Natural killer cell treated with Interleukin-12 subunit alpha and Interleukin-12 subunit beta and Interleukin-15 and Interleukin-18, amount 100 ng/mL, for 72 hours (primary cell): Measurements from ENCODE around the gene INSC. TPM values are rescaled to one million over a fixed set of nuclear protein-coding genes. Genes with fewer than 3 reads are reported as not detected.
A peak's percentile ranks its signal among the peaks of the same experiment; 100 is the strongest.

Experiments used
- ATAC-seq, 2 donors: fragments of 150-1000 bp; cut with Tn5 transposase in 1 of 2; sonication (Bioruptor Pico), chemical (Tn5 transposase) in 1 of 2; 2 replicates each; pipeline ENCODE4 v1.10.0; 2021
- DNase-seq: peaks from one replicate; pipeline ENCODE4 v3.0.0; 2022; ENCODE audit warnings: low spot score
- H3K27ac Mint-ChIP-seq, 2 donors: 1 replicate in 1 of 2; 2 replicates in 1 of 2; pipeline ENCODE4 v1.8.0; 2022; ENCODE audit warnings: mixed read lengths in 2 of 2, mild to moderate bottlenecking in 1 of 2, moderate library complexity in 1 of 2
- H3K27me3 Mint-ChIP-seq, 2 donors: 1 replicate in 1 of 2; 2 replicates in 1 of 2; pipeline ENCODE4 v1.8.0; 2022; ENCODE audit warnings: mixed read lengths in 2 of 2
- H3K36me3 Mint-ChIP-seq: one replicate; pipeline ENCODE4 v1.8.0; 2022; ENCODE audit warnings: mixed read lengths
- H3K4me1 Mint-ChIP-seq, 2 donors: 1 replicate in 1 of 2; 2 replicates in 1 of 2; pipeline ENCODE4 v1.8.0; 2022; ENCODE audit warnings: low read depth in 2 of 2, mixed read lengths in 2 of 2, mild to moderate bottlenecking in 1 of 2
- H3K4me3 Mint-ChIP-seq: one replicate; pipeline ENCODE4 v1.8.0; 2022; ENCODE audit warnings: mixed read lengths
- H3K9me3 Mint-ChIP-seq: 2 replicates; pipeline ENCODE4 v1.8.0; 2022; ENCODE audit warnings: mixed read lengths
- total RNA-seq, 2 donors: library from RNA; stranded (reverse); gene quantifications; one replicate each; pipeline ENCODE4 v1.2.3, GENCODE V29; 2022

The INSC gene
- total RNA-seq, 2 donors from 2014 or later = 0.55 TPM; not detected in 1

DNA sequence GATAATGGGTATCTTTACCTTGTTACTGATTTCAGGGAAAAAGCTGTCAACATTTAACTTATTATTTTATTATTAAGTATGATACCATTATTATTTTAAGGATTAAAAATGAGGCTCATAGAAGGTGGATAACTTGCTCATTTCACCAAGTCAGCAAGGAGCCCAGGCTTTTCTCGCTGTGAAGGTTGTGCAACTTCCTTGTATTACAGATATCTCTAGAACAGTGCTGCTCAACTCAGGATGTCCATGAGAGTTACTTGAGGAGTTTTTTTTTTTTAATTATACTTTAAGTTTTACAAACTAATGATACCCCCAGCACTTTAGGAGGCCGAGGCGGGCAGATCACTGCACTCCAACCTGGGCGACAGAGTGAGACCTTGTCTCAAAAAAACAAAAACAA, 98.2 kb downstream of the INSC start:
- H3K36me3 Mint-ChIP-seq = no peaks in the 10 kb centered on the region
- DNase-seq = no peak
- H3K27me3 Mint-ChIP-seq = peaks cover 3 to 12% of the 10 kb centered on the region in 2 donors
- ATAC-seq = no peak
- peaks cover 3 to 4% of the 10 kb centered on the region in 2 donors for H3K4me1 Mint-ChIP-seq
- no peaks in the 10 kb centered on the region for H3K9me3 Mint-ChIP-seq
- no peak overlapping the region for H3K27ac Mint-ChIP-seq
- H3K4me3 Mint-ChIP-seq = no peak overlapping the region

DNA sequence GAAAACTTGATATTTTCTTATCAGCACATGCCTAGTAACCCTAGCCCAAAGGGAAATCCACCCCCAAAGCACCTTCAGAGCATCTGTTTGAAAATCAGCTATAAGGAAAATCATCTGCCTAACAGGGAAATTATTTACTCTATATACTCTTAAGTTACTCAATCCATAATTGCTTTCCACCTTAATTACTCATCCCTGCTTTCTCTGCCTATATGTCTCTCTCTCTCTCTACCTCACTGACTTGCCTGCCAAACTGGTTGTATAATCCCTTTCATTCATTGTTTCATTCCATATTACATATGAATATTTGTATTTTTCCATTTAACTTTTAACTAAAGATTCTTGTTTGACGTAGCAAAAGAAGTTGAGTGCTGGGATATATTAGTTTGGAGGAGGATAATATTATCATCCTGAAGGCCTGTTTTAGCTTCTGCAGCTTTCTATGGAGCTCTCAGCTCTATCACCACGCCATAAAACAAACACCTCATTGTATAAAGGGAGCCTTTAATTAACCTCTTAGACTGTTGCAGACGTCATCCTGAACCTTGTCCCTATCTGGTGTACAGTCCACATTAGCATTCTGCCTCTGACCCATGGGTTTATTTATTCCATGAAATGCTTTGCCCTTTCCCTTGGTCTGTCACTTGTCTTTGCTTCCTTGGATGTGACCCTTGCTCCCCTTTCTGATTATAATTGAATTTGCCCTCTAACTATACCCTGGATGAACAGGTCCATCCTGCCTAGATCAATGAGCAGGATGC, 98.9 kb downstream of the INSC start:
- no peaks in the 10 kb centered on the region for H3K36me3 Mint-ChIP-seq
- peaks cover 3 to 4% of the 10 kb centered on the region in 2 donors for H3K4me1 Mint-ChIP-seq
- DNase-seq (no peak), ATAC-seq (no peak)
- no peaks in the 10 kb centered on the region for H3K9me3 Mint-ChIP-seq
- peaks cover 3 to 12% of the 10 kb centered on the region in 2 donors for H3K27me3 Mint-ChIP-seq
- no peak overlapping the region for H3K27ac Mint-ChIP-seq
- no peak overlapping the region for H3K4me3 Mint-ChIP-seq

GRCh38 chr11:15215005-15215404, 100.3 kb downstream of the INSC start:
- no peaks in the 10 kb centered on the region for H3K9me3 Mint-ChIP-seq
- DNase-seq (no peak), ATAC-seq (no peak)
- H3K4me1 Mint-ChIP-seq = peaks cover 3 to 4% of the 10 kb centered on the region in 2 donors
- H3K36me3 Mint-ChIP-seq = no peaks in the 10 kb centered on the region
- peaks cover 3 to 10% of the 10 kb centered on the region in 2 donors for H3K27me3 Mint-ChIP-seq
- no peak overlapping the region for H3K4me3 Mint-ChIP-seq
- H3K27ac Mint-ChIP-seq = no peak overlapping the region

DNA sequence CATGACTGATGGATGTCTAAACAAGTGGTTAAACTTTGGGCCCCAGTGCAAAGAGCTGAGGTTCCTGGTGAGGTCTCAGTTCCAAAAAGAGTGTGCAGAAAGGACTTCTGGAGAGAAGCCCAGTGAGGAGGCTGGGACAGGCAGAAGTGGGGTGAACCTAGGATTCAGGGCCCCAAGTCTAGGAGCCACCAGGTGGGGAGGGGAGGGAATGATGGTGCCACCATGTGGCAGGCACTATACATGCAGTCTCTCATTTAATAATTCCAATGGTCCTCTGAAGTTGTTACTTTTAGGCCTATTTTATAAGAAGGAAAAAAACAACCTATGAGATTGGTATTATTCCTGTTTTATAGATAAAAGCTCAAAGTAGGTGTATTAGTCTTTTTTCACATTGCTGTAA, 102.0 kb downstream of the INSC start:
- H3K36me3 Mint-ChIP-seq = no peaks in the 10 kb centered on the region
- no peak overlapping the region for H3K27ac Mint-ChIP-seq
- DNase-seq = no peak
- H3K4me3 Mint-ChIP-seq = no peak overlapping the region
- peaks cover 3 to 4% of the 10 kb centered on the region in 2 donors for H3K4me1 Mint-ChIP-seq
- ATAC-seq = no peak
- H3K27me3 Mint-ChIP-seq = no peaks in the 10 kb centered on the region
- no peaks in the 10 kb centered on the region for H3K9me3 Mint-ChIP-seq

- peaks cover 3 to 4% of the 10 kb centered on the region in 2 donors for H3K4me1 Mint-ChIP-seq
- H3K4me3 Mint-ChIP-seq = no peak overlapping the region
- no peak overlapping the region for H3K27ac Mint-ChIP-seq
- DNase-seq = no peak
- no peak for ATAC-seq
- H3K9me3 Mint-ChIP-seq = no peaks in the 10 kb centered on the region
- H3K36me3 Mint-ChIP-seq = no peaks in the 10 kb centered on the region
- no peaks in the 10 kb centered on the region for H3K27me3 Mint-ChIP-seq
Measured at GRCh38 chr11:15217416-15217815, 102.7 kb downstream of the INSC start.

- H3K27me3 Mint-ChIP-seq = peaks cover 0 to 3% of the 10 kb centered on the region in 2 donors
- H3K9me3 Mint-ChIP-seq = no peaks in the 10 kb centered on the region
- no peak overlapping the region for H3K4me3 Mint-ChIP-seq
- H3K4me1 Mint-ChIP-seq = no peaks in the 10 kb centered on the region
- H3K36me3 Mint-ChIP-seq = no peaks in the 10 kb centered on the region
- DNase-seq = no peak
- H3K27ac Mint-ChIP-seq = no peak overlapping the region
- no peak for ATAC-seq
Measured at GRCh38 chr11:15222777-15223176, 108.1 kb downstream of the INSC start.

GRCh38 chr11:15223318-15223717, 108.6 kb downstream of the INSC start:
- Mint-ChIP-seq H3K36me3 (no peaks in the 10 kb centered on the region), H3K27me3 (peaks cover 0 to 3% of the 10 kb centered on the region in 2 donors), H3K4me1 (no peaks in the 10 kb centered on the region), H3K4me3 (no peak overlapping the region), H3K9me3 (no peaks in the 10 kb centered on the region), H3K27ac (no peak overlapping the region)
- ATAC-seq (no peak), DNase-seq (no peak)

DNA sequence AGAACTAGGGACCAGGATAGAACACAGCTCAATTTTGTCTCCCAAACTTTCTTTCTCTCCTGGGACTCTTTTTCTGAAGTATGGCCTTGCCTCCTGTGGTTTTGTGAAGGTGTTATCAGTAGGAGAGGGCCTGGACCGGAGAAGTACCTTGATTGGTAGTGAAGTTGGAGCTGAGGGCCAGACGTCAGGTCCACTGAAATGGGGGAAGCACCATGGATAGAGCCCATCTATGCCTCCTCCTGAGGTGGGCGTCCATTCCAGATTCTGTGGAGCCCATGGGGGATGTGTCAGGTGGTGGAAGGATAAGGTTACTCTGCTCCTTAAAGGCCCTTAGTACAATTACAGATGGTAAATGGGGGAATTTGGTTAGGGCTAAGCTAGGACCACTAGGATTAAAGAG, 109.7 kb downstream of the INSC start:
- Mint-ChIP-seq H3K4me1 (no peaks in the 10 kb centered on the region), H3K27ac (no peak overlapping the region), H3K9me3 (no peaks in the 10 kb centered on the region), H3K36me3 (no peaks in the 10 kb centered on the region), H3K27me3 (peaks cover 0 to 3% of the 10 kb centered on the region in 2 donors), H3K4me3 (no peak overlapping the region)
- ATAC-seq (no peak), DNase-seq (no peak)

GRCh38 chr11:15227011-15227410, 112.3 kb downstream of the INSC start:
- Mint-ChIP-seq H3K27me3 (peaks cover 0 to 3% of the 10 kb centered on the region in 2 donors), H3K36me3 (no peaks in the 10 kb centered on the region), H3K4me1 (no peaks in the 10 kb centered on the region), H3K27ac (no peak overlapping the region), H3K4me3 (no peak overlapping the region), H3K9me3 (no peaks in the 10 kb centered on the region)
- DNase-seq (no peak), ATAC-seq (no peak)

GRCh38 chr11:15228331-15228849, 113.7 kb downstream of the INSC start:
- H3K27ac Mint-ChIP-seq = no peak overlapping the region
- H3K4me1 Mint-ChIP-seq = no peaks in the 10 kb centered on the region
- no peak for DNase-seq
- H3K4me3 Mint-ChIP-seq = no peak overlapping the region
- H3K27me3 Mint-ChIP-seq = peaks cover 6% of the 10 kb centered on the region in 2 donors
- ATAC-seq = no peak
- H3K36me3 Mint-ChIP-seq = no peaks in the 10 kb centered on the region
- no peaks in the 10 kb centered on the region for H3K9me3 Mint-ChIP-seq

- Mint-ChIP-seq H3K36me3 (no peaks in the 10 kb centered on the region), H3K27me3 (peaks cover 9 to 12% of the 10 kb centered on the region in 2 donors), H3K4me3 (no peak overlapping the region), H3K4me1 (no peaks in the 10 kb centered on the region), H3K9me3 (no peaks in the 10 kb centered on the region), H3K27ac (no peak overlapping the region)
- no peak for DNase-seq
- ATAC-seq = no peak
Measured at GRCh38 chr11:15229069-15229468, 114.3 kb downstream of the INSC start.

DNA sequence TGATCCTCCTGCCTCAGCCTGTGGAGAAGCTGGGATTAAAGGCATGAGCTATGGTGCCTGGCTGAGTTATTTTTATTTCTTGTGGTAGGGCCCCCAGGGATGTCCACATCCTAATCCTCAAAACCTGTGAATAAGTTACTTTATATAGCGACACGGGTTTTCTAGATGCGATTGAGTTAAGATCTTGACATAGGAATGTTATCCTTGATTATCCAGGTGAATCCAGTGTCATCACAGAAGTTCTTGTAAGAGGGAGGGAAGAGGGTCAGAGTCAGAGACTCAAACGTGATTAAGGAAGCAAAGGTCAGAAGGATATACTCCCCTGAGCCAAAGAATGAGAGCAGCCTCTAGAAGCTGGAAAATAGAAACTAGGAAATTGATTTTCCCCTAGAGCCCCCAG, 117.8 kb downstream of the INSC start:
- DNase-seq (no peak), ATAC-seq (no peak)
- Mint-ChIP-seq H3K27me3 (peaks cover 6 to 12% of the 10 kb centered on the region in 2 donors), H3K27ac (no peak overlapping the region), H3K4me1 (no peaks in the 10 kb centered on the region), H3K9me3 (no peaks in the 10 kb centered on the region), H3K4me3 (no peak overlapping the region), H3K36me3 (no peaks in the 10 kb centered on the region)

DNA sequence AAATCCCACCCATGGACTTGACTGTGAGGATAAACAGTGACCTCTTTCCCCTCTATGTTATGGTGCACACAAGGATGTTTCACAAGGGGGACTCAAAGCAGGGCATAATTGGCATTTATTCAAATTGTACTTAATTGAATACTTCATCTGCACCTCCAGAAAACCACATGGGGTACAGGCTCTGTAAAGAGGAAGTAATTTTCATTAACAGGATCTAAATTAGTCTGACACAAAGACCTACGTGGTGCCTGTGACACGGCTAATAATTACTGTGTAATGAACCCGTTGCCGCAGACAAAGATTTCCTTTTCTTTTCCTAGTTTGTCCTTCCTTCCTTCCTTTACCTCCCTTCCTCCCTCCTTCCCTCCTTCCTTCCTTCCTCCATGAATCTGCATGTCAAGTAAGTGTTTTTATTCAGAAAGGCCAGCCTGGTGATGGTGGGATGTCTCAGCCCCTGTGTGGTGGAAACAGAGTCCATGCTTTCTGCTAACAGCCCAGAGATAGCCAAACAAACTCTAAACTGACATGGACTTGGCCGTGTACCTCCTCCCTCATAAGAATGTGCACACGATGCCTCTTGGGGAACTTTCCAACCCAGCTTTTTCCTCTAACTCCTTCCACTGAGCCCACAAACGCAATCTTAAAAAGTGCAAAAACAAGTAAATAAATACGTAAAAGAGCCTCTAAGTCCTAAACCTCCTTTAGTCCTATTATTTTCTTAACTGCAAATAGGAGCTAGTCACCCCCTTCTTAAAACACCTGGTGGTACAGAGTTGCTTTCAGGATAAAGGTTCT, 118.8 kb downstream of the INSC start:
- no peaks in the 10 kb centered on the region for H3K9me3 Mint-ChIP-seq
- peaks cover 6 to 12% of the 10 kb centered on the region in 2 donors for H3K27me3 Mint-ChIP-seq
- no peaks in the 10 kb centered on the region for H3K36me3 Mint-ChIP-seq
- no peak overlapping the region for H3K27ac Mint-ChIP-seq
- no peaks in the 10 kb centered on the region for H3K4me1 Mint-ChIP-seq
- DNase-seq = no peak
- no peak overlapping the region for H3K4me3 Mint-ChIP-seq
- ATAC-seq = no peak

DNA sequence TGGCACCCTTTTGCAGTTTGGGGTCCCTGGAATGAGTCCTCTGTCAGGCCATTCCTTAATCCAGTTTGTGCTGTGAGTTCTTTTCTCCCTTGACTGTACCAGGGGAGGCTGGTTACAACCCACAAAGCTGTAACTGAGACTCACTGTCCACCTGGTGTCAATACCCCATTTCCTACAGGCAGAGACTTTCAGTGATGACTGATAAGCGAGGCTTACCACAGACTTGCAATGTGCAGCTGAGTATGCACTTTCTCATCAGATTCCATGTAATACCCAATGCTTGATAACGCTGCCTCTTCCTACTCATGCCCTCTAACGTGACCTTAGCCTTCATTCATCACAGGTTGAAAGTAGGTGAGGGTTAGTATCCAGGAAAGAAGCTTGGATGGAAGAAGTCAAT, 120.1 kb downstream of the INSC start:
- ATAC-seq (peak in 1 of 2 donors; percentile 52), DNase-seq (no peak)
- Mint-ChIP-seq H3K36me3 (no peaks in the 10 kb centered on the region), H3K4me1 (no peaks in the 10 kb centered on the region), H3K27ac (no peak overlapping the region), H3K27me3 (peaks cover 6 to 12% of the 10 kb centered on the region in 2 donors), H3K9me3 (no peaks in the 10 kb centered on the region), H3K4me3 (no peak overlapping the region)
